ENCODE measurements around the gene METTL26. TPM values are rescaled to one million over a fixed set of nuclear protein-coding genes. Genes with fewer than 3 reads are reported as not detected.

METTL26 gene
- total and polyA plus RNA-seq, 9 of the 15 experiments (the other 6 are each of a cell fraction or from before 2014, with no cell fraction given), result 7.3 to 262 (median 80.9) TPM

DNA sequence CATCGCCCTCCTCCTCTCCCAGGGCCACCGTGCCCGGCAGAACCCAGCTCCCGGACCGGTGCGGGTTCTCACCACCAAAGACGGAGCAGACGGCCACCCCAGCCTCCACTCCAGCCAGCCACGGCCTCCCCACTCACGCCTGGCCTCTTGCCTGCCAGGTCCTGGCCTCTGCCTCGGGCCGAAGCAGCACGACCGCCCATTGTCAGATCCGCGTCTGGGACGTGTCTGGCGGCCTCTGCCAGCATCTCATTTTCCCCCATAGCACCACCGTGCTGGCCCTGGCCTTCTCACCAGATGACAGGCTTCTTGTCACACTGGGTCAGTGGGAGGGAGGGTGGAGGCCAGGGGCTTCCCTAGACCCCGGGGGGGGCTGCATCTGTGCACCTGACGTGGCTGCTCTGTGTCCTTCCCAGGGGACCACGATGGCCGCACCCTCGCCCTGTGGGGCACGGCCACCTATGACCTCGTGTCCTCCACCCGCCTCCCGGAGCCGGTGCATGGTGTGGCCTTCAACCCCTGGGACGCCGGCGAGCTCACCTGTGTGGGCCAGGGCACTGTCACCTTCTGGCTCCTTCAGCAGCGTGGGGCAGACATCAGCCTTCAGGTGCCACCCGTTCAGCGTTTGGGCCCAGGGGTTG is 25.2 kb upstream of the METTL26 start (continued):
- TF ChIP-seq, protein P1, sequence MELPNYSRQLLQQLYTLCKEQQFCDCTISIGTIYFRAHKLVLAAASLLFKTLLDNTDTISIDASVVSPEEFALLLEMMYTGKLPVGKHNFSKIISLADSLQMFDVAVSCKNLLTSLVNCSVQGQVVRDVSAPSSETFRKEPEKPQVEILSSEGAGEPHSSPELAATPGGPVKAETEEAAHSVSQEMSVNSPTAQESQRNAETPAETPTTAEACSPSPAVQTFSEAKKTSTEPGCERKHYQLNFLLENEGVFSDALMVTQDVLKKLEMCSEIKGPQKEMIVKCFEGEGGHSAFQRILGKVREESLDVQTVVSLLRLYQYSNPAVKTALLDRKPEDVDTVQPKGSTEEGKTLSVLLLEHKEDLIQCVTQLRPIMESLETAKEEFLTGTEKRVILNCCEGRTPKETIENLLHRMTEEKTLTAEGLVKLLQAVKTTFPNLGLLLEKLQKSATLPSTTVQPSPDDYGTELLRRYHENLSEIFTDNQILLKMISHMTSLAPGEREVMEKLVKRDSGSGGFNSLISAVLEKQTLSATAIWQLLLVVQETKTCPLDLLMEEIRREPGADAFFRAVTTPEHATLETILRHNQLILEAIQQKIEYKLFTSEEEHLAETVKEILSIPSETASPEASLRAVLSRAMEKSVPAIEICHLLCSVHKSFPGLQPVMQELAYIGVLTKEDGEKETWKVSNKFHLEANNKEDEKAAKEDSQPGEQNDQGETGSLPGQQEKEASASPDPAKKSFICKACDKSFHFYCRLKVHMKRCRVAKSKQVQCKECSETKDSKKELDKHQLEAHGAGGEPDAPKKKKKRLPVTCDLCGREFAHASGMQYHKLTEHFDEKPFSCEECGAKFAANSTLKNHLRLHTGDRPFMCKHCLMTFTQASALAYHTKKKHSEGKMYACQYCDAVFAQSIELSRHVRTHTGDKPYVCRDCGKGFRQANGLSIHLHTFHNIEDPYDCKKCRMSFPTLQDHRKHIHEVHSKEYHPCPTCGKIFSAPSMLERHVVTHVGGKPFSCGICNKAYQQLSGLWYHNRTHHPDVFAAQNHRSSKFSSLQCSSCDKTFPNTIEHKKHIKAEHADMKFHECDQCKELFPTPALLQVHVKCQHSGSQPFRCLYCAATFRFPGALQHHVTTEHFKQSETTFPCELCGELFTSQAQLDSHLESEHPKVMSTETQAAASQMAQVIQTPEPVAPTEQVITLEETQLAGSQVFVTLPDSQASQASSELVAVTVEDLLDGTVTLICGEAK (IDR thresholded peaks at IDR 0.05), result 0 out of 2 replicates have a peak, but pooled peaks have one; percentile 11
- TF ChIP-seq, protein P1 (CRISPR knock-in tag; IDR thresholded peaks at IDR 0.05), result no peak
- TF ChIP-seq SAFB (IDR thresholded peaks at IDR 0.05; ENCODE audit: borderline replicate concordance, low read depth, low read length) (peak; percentile 9; the same call in 1 of the 2 replicates), RBFOX2 (IDR thresholded peaks at IDR 0.05; ENCODE audit: low read depth, low read length) (peak; percentile 8), POLR2G (IDR thresholded peaks at IDR 0.05; ENCODE audit: low read depth, low read length) (peak; percentile 4; the same call in 1 of the 2 replicates), POLR3A (IDR thresholded peaks at IDR 0.05; ENCODE audit: borderline replicate concordance, extremely low read depth, insufficient read depth, insufficient read length) (no peak), ZNF282 (CRISPR knock-in tag; IDR thresholded peaks at IDR 0.05) (0 out of 2 replicates have a peak, but pooled peaks have one; percentile 51), KLF16 (IDR thresholded peaks at IDR 0.05) (no peak), MEF2D (tag; conservative IDR thresholded peaks at IDR 0.05; ENCODE audit: low read depth) (no peak), YBX1 (IDR thresholded peaks at IDR 0.05) (no peak), KDM5B (IDR thresholded peaks at IDR 0.05; ENCODE audit: insufficient replicate concordance, low read depth, low read length) (no peak), DPF2 (IDR thresholded peaks at IDR 0.05) (no peak), HLTF (IDR thresholded peaks at IDR 0.05) (0 out of 2 replicates have a peak, but pooled peaks have one; percentile 25), SP1 (CRISPR knock-in tag; IDR thresholded peaks at IDR 0.05) (no peak; the same call in 1 of the 2 replicates)
